Vagina (tissue), 2 donors: ENCODE measurements around the gene ARL5A. TPM values are rescaled to one million over a fixed set of nuclear protein-coding genes. Genes with fewer than 3 reads are reported as not detected.

Experiments
- DNase-seq, 2 donors: peaks; one replicate each; pipeline ENCODE4 v3.0.0-alpha.2; 2017; ENCODE audit errors: extremely low spot score in 2 of 2
- H3K27ac ChIP-seq: fragments of 200-600 bp; sonication (generic); one replicate; pipeline ENCODE4 v1.5.1; 2019
- H3K27me3 ChIP-seq: fragments of 200-600 bp; sonication (generic); one replicate; pipeline ENCODE4 v1.5.1; 2019
- H3K36me3 ChIP-seq, 2 donors: fragments of 200-600 bp; sonication (generic); one replicate each; pipeline ENCODE4 v1.5.1; 2017 to 2019
- H3K4me1 ChIP-seq: fragments of 200-600 bp; sonication (generic); one replicate; pipeline ENCODE4 v1.5.1; 2019
- H3K4me3 ChIP-seq, 2 donors: fragments of 200-600 bp; sonication (generic); 1 replicate in 1 of 2; 2 replicates in 1 of 2; pipeline ENCODE4 v1.5.1; 2016 to 2019
- H3K9me3 ChIP-seq: fragments of 200-600 bp; sonication (generic); one replicate; pipeline ENCODE4 v1.5.1; 2019
- CTCF ChIP-seq, 3 experiments: fragments of 450-650 bp in 2 of 3; fragments of 200-600 bp in 1 of 3; sonication (generic) in 1 of 3; IDR thresholded peaks; one replicate each; pipeline ENCODE4 v1.5.1; 2017 to 2019; ENCODE audit warnings: antibody characterized with exemption in 3 of 3, mild to moderate bottlenecking in 2 of 3, moderate library complexity in 2 of 3
- POLR2A ChIP-seq, 2 donors: fragments of 450-650 bp; IDR thresholded peaks; one replicate each; pipeline ENCODE4 v1.6.1; 2017; ENCODE audit warnings: antibody characterized with exemption in 2 of 2, mild to moderate bottlenecking in 2 of 2, moderate library complexity in 2 of 2
- POLR2AphosphoS5 ChIP-seq, 2 donors: sonication (generic); formaldehyde crosslinking; IDR thresholded peaks; one replicate each; pipeline ENCODE4 v1.9.0; 2017; ENCODE audit warnings: antibody characterized with exemption in 2 of 2, mild to moderate bottlenecking in 2 of 2, low read depth in 1 of 2; ENCODE audit not compliant: insufficient read depth in 1 of 2
- intact Hi-C: fragments of 100-400 bp; cut with DNase I; formaldehyde crosslinking; loops from one replicate; pipeline ENCODE4 v1.15.1; 2023
- total RNA-seq: library from RNA; depleted of rRNA; stranded (reverse); fragments of >200 nt; gene quantifications from one replicate; pipeline ENCODE4 v1.2.3, GENCODE V29; 2016

ARL5A gene
- total RNA-seq, 1 donor from 2014 or later = 32.9 TPM

- TF ChIP-seq POLR2A (IDR thresholded peaks at IDR 0.05) (no peak), POLR2AphosphoS5 (IDR thresholded peaks at IDR 0.05; ENCODE audit: insufficient read depth in 1 of 2, low read depth in 1 of 2) (no peak), CTCF (IDR thresholded peaks at IDR 0.05) (no peak)
- H3K4me3 ChIP-seq = no peak overlapping the region
- peaks cover 36% of the 10 kb centered on the region for H3K4me1 ChIP-seq
- H3K27me3 ChIP-seq = no peaks in the 10 kb centered on the region
- intact Hi-C loops = no loop called here
- no peaks in the 10 kb centered on the region for H3K36me3 ChIP-seq
- no peaks in the 10 kb centered on the region for H3K9me3 ChIP-seq
- no peak overlapping the region for H3K27ac ChIP-seq
- no peak for DNase-seq
These were observed 8.3 kb downstream of the ARL5A start for GRCh38 chr2:151819920-151820319.

GRCh38 chr2:151817929-151818328, 10.3 kb downstream of the ARL5A start:
- Histone ChIP-seq H3K9me3 (no peaks in the 10 kb centered on the region), H3K4me3 (no peak overlapping the region), H3K36me3 (peaks cover 0 to 17% of the 10 kb centered on the region in 2 donors), H3K4me1 (peaks cover 16% of the 10 kb centered on the region), H3K27me3 (no peaks in the 10 kb centered on the region), H3K27ac (no peak overlapping the region)
- no peak for DNase-seq
- intact Hi-C loops = no loop called here
- no peak for TF ChIP-seq CTCF (IDR thresholded peaks at IDR 0.05)
- TF ChIP-seq POLR2A (IDR thresholded peaks at IDR 0.05) = no peak
- no peak for TF ChIP-seq POLR2AphosphoS5 (IDR thresholded peaks at IDR 0.05; ENCODE audit: insufficient read depth in 1 of 2, low read depth in 1 of 2)

- TF ChIP-seq POLR2A (IDR thresholded peaks at IDR 0.05) = no peak
- TF ChIP-seq POLR2AphosphoS5 (IDR thresholded peaks at IDR 0.05; ENCODE audit: insufficient read depth in 1 of 2, low read depth in 1 of 2) = no peak
- TF ChIP-seq CTCF (IDR thresholded peaks at IDR 0.05) = no peak
- no peaks in the 10 kb centered on the region for H3K27me3 ChIP-seq
- peaks cover 10% of the 10 kb centered on the region for H3K4me1 ChIP-seq
- H3K4me3 ChIP-seq = no peak overlapping the region
- intact Hi-C loops = no loop called here
- H3K27ac ChIP-seq = no peak overlapping the region
- H3K36me3 ChIP-seq = peaks cover 0 to 28% of the 10 kb centered on the region in 2 donors
- no peaks in the 10 kb centered on the region for H3K9me3 ChIP-seq
- DNase-seq = no peak
These were observed 11.4 kb downstream of the ARL5A start for GRCh38 chr2:151816843-151817242.

- DNase-seq = no peak
- H3K4me3 ChIP-seq = no peak overlapping the region
- no peaks in the 10 kb centered on the region for H3K9me3 ChIP-seq
- intact Hi-C loops = no loop called here
- H3K36me3 ChIP-seq = peaks cover 0 to 36% of the 10 kb centered on the region in 2 donors
- H3K27ac ChIP-seq = no peak overlapping the region
- no peak for TF ChIP-seq CTCF (IDR thresholded peaks at IDR 0.05)
- TF ChIP-seq POLR2AphosphoS5 (IDR thresholded peaks at IDR 0.05; ENCODE audit: insufficient read depth in 1 of 2, low read depth in 1 of 2) = no peak
- TF ChIP-seq POLR2A (IDR thresholded peaks at IDR 0.05) = no peak
- H3K4me1 ChIP-seq = peaks cover 2% of the 10 kb centered on the region
- H3K27me3 ChIP-seq = no peaks in the 10 kb centered on the region
These were observed 12.3 kb downstream of the ARL5A start for GRCh38 chr2:151815821-151816489.

- no peak overlapping the region for H3K4me3 ChIP-seq
- no peaks in the 10 kb centered on the region for H3K27me3 ChIP-seq
- H3K27ac ChIP-seq = no peak overlapping the region
- intact Hi-C loops = no loop called here
- H3K4me1 ChIP-seq = no peaks in the 10 kb centered on the region
- H3K9me3 ChIP-seq = no peaks in the 10 kb centered on the region
- TF ChIP-seq CTCF (IDR thresholded peaks at IDR 0.05) (no peak), POLR2A (IDR thresholded peaks at IDR 0.05) (no peak), POLR2AphosphoS5 (IDR thresholded peaks at IDR 0.05; ENCODE audit: insufficient read depth in 1 of 2, low read depth in 1 of 2) (no peak)
- DNase-seq = no peak
- peaks cover 0 to 50% of the 10 kb centered on the region in 2 donors for H3K36me3 ChIP-seq
These were observed 17.7 kb downstream of the ARL5A start for GRCh38 chr2:151810489-151810888.
